PC-3 (cell line): ENCODE results near the gene FAM20B. TPM values are rescaled to one million over a fixed set of nuclear protein-coding genes. Genes with fewer than 3 reads are reported as not detected.
"Not testable (repeated sequence)": the region's sequence is repeated elsewhere in the genome, so short reads cannot be mapped to it uniquely, and the experiment has no call there.

ENCODE experiments used
- ATAC-seq: fragments of 200-7000 bp; cut with Tn5 transposase; 2 replicates; pipeline ENCODE4 v1.9.1; 2020; ENCODE audit warnings: mild to moderate bottlenecking, moderate library complexity
- BruUV-seq: library from RNA; stranded (reverse); fragments of 400-500 nt; replicated peaks from 2 replicates; lab custom pipeline; 2021; lab: Mats Ljungman, UMichigan
- CTCF ChIA-PET: fragments of 300-600 bp; sonication (Branson Sonifier 250); formaldehyde crosslinking; loops from one replicate; lab custom pipeline; 2022; ENCODE audit warnings: antibody characterized with exemption; lab: Charles Lee
- POLR2A ChIA-PET: fragments of 300-600 bp; sonication (Branson Sonifier 250); formaldehyde crosslinking; loops from one replicate; lab custom pipeline; 2022; ENCODE audit warnings: antibody characterized with exemption; ENCODE audit not compliant: unreplicated experiment; lab: Charles Lee
- DNase-seq: peaks from one replicate; pipeline ENCODE4 v3.0.0-alpha.2; 2015
- H2AFZ ChIP-seq: fragments of 300-600 bp; sonication (generic); 2 replicates; pipeline ENCODE4 v1.6.0; 2016; ENCODE audit warnings: antibody characterized with exemption, low read length
- H3F3A ChIP-seq: fragments of 300-600 bp; sonication (generic); one replicate; pipeline ENCODE4 v1.6.0; 2017; ENCODE audit warnings: antibody characterized with exemption, low read length, control low read depth, mild to moderate bottlenecking; ENCODE audit not compliant: unreplicated experiment
- H3K27ac ChIP-seq: fragments of 300-600 bp; sonication (generic); 2 replicates; pipeline ENCODE4 v1.5.1; 2016; ENCODE audit warnings: mild to moderate bottlenecking, low read length
- H3K27me3 ChIP-seq: fragments of 300-600 bp; sonication (generic); 2 replicates; pipeline ENCODE4 v1.6.1; 2016; ENCODE audit warnings: low read length, mixed read lengths
- H3K36me3 ChIP-seq: fragments of 300-600 bp; sonication (generic); 2 replicates; pipeline ENCODE4 v1.6.1; 2016; ENCODE audit warnings: low read depth, mixed run types, low read length, mixed read lengths
- H3K4me1 ChIP-seq: fragments of 300-600 bp; sonication (generic); 2 replicates; pipeline ENCODE4 v1.5.1; 2016; ENCODE audit warnings: low read length; ENCODE audit not compliant: insufficient read depth
- H3K4me2 ChIP-seq: fragments of 300-600 bp; sonication (generic); 2 replicates; pipeline ENCODE4 v1.6.0; 2016; ENCODE audit warnings: low read length
- H3K4me3 ChIP-seq: fragments of 300-600 bp; sonication (generic); 2 replicates; pipeline ENCODE4 v1.5.1; 2016; ENCODE audit warnings: mild to moderate bottlenecking, low read length, mixed read lengths
- H3K79me2 ChIP-seq: fragments of 300-600 bp; sonication (generic); 2 replicates; pipeline ENCODE4 v1.6.1; 2017; ENCODE audit warnings: low read length, mixed read lengths
- H3K9ac ChIP-seq: fragments of 300-600 bp; sonication (generic); 2 replicates; pipeline ENCODE4 v1.6.0; 2016; ENCODE audit warnings: mild to moderate bottlenecking, low read length
- H3K9me2 ChIP-seq: fragments of 300-600 bp; sonication (generic); replicated peaks from 2 replicates; pipeline ENCODE4 v1.6.1; 2016; ENCODE audit warnings: mixed run types, low read length, mixed read lengths
- H3K9me3 ChIP-seq: fragments of 300-600 bp; sonication (generic); 2 replicates; pipeline ENCODE4 v1.6.1; 2016; ENCODE audit warnings: low read length, mixed read lengths
- H4K20me1 ChIP-seq: fragments of 300-600 bp; sonication (generic); 2 replicates; pipeline ENCODE4 v1.6.1; 2016; ENCODE audit warnings: low read length, mixed read lengths
- EZH2 ChIP-seq: fragments of 300-600 bp; sonication (generic); IDR thresholded peaks from one replicate; pipeline ENCODE4 v1.6.1; 2017; ENCODE audit warnings: antibody characterized with exemption, mild to moderate bottlenecking, low read length; ENCODE audit not compliant: unreplicated experiment
- EZH2phosphoT487 ChIP-seq: fragments of 300-600 bp; sonication (generic); IDR thresholded peaks from 2 replicates; pipeline ENCODE4 v1.6.1; 2018; ENCODE audit warnings: mild to moderate bottlenecking, antibody characterized with exemption, low read length, borderline replicate concordance
- intact Hi-C: fragments of 100-400 bp; cut with micrococcal nuclease; formaldehyde crosslinking; loops from 2 replicates; pipeline ENCODE4 v1.9.0; 2023
- total RNA-seq: library from RNA; depleted of rRNA; stranded (reverse); fragments of >200 nt; gene quantifications from 2 replicates; pipeline ENCODE4 v1.2.3, GENCODE V29; 2014
- TF ChIP-seq, protein P1 (sequence below): fragments of 300-600 bp; sonication (generic); conservative IDR thresholded peaks from 2 replicates; pipeline ENCODE4 v1.5.1; 2017; ENCODE audit warnings: antibody characterized with exemption, low read depth, mild to moderate bottlenecking, low read length

FAM20B gene
- total RNA-seq, 1 experiment from 2014 or later: 21.1 TPM

DNA sequence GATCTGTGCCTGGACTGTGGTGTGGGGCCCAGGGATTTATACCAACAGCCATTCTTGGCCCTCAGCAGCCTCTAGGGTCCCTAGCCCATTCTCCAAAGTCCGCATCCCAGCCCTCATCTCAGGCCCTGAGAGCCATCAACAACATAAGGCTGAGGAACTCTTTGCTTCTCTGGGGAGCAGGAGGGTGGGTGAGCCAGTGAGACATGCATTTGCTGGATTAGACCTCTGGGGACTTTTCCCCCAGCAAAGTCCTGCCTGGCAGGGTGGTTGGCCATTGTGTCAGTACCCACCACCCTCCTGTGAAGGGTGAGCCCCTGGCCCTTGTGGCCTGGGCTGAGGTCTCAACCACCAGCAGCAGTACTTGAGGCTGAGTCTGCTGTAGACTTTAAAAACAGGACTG, 24.2 kb upstream of the FAM20B start:
- Histone ChIP-seq H3K27ac (no peak overlapping the region), H3K79me2 (no peaks in the 10 kb centered on the region), H3K9me2 (no peaks in the 10 kb centered on the region), H4K20me1 (no peaks in the 10 kb centered on the region), H3K4me2 (no peak overlapping the region), H3K27me3 (no peaks in the 10 kb centered on the region), H3K4me3 (no peak overlapping the region), H3K9ac (no peak overlapping the region), H3K9me3 (no peaks in the 10 kb centered on the region), H3K36me3 (no peaks in the 10 kb centered on the region), H3F3A (no peaks in the 10 kb centered on the region), H3K4me1 (0 out of 2 replicates have a peak, but pooled peaks cover 5% of the 10 kb centered on the region), H2AFZ (no peak overlapping the region)
- DNase-seq (no peak), ATAC-seq (no peak)
- ChIA-PET POLR2A (interaction anchor here (0.7 kb wide), 1 partner anchor 471 kb away, joined by 4 read pairs; no protein-coding TSS in a partner anchor), CTCF (no interaction called here)
- TF ChIP-seq, protein P1, sequence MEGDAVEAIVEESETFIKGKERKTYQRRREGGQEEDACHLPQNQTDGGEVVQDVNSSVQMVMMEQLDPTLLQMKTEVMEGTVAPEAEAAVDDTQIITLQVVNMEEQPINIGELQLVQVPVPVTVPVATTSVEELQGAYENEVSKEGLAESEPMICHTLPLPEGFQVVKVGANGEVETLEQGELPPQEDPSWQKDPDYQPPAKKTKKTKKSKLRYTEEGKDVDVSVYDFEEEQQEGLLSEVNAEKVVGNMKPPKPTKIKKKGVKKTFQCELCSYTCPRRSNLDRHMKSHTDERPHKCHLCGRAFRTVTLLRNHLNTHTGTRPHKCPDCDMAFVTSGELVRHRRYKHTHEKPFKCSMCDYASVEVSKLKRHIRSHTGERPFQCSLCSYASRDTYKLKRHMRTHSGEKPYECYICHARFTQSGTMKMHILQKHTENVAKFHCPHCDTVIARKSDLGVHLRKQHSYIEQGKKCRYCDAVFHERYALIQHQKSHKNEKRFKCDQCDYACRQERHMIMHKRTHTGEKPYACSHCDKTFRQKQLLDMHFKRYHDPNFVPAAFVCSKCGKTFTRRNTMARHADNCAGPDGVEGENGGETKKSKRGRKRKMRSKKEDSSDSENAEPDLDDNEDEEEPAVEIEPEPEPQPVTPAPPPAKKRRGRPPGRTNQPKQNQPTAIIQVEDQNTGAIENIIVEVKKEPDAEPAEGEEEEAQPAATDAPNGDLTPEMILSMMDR: no peak
- TF ChIP-seq EZH2: no peak
- TF ChIP-seq EZH2phosphoT487: no peak
- intact Hi-C loops: loop anchor here (2.0 kb wide), 2 partner anchors 459 to 469 kb away; no protein-coding TSS in a partner anchor
- no TSS peak for BruUV-seq

DNA sequence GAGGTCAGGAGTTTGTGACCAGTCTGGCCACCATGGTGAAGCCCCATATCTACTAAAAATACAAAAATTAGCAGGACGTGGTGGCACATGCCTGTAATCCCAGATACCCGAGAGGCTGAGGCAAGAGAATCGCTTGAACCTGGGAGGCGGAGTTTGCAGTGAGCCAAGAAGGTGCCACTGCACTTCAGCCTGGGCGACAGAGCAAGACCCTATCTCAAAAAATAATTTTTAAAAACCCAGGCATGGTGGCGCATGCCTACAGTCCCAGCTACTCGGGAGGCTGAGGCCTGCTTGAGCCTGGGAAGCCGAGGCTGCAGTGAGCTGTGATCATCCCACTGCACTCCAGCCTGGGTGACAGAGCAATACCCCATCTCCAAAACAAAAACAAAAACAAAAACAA, 23.6 kb upstream of the FAM20B start:
- intact Hi-C loops: loop anchor here (1.0 kb wide), 1 partner anchor 190 kb away; no protein-coding TSS in a partner anchor
- DNase-seq, ATAC-seq, H3K27me3 ChIP-seq, H3K9me2 ChIP-seq, H3K79me2 ChIP-seq, H3K9me3 ChIP-seq, H3K4me3 ChIP-seq, H4K20me1 ChIP-seq, BruUV-seq, H3K27ac ChIP-seq, H3F3A ChIP-seq, H3K9ac ChIP-seq, H3K4me1 ChIP-seq, H3K36me3 ChIP-seq, POLR2A ChIA-PET: not testable (repeated sequence)
- H3K4me2 ChIP-seq: 0 out of 2 replicates have a peak overlapping the region, but pooled peaks have one; percentile 32
- peak overlapping the region; percentile 85 for H2AFZ ChIP-seq
- CTCF ChIA-PET: interaction anchor here (1.0 to 1.5 kb wide), 2 partner anchors 470 to 702 kb away, joined by 3 to 5 read pairs; no protein-coding TSS in a partner anchor

DNA sequence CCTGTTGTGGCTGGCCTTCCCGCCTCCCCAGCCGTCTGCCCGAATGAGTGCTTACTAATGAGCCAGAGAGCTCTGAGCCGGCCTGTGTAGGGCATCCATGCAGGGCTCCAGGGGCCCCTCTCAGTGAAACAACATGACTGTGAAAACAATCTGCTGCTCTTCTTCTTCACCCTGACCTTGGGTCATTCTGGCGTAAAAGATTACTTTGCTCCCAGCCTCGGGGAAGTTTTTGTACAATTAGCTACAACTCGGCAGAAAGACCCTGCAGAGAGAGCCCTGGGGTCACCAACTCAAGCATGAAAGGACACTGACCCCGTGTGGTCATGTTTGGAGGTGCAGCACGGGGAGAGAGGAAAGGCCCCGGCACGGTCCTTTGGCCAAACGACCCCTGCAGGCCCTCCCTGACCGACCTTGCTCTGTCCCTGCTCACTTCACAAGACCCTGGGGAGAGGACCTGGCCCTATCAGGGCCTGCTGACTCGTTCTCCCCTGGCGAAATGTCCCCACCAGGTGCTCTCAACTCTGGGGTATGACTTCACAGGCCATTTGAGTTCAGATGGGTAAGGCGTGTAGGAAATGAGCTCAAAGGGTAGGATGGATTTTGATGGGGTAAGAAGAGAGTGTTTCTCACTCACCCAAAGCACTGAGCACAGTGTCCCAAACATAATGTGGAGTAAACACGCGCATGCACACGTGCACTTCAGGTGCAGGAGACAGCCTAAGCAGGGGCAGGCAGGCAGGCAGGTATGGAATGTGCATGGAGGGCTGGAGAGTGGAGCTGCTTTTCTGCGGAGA, 22.9 kb upstream of the FAM20B start:
- no TSS peak for BruUV-seq
- no peaks in the 10 kb centered on the region for H3K36me3 ChIP-seq
- peak; percentile 68 for DNase-seq

More for the DNA sequence above, 22.9 kb upstream of the FAM20B start:
- H3K4me3 ChIP-seq: peak overlapping the region; percentile 29; the same call in 1 of the 2 replicates
- TF ChIP-seq EZH2: no peak
- TF ChIP-seq, protein P1: peak; percentile 88
- 0 out of 2 replicates have a peak, but pooled peaks cover 9% of the 10 kb centered on the region for H3K4me1 ChIP-seq
- no peak overlapping the region for H3K9ac ChIP-seq
- H3K9me2 ChIP-seq: no peaks in the 10 kb centered on the region
- H3F3A ChIP-seq: no peaks in the 10 kb centered on the region
- peak overlapping the region; percentile 32; the same call in 1 of the 2 replicates for H3K4me2 ChIP-seq
- intact Hi-C loops: loop anchor here (1.0 kb wide), 2 partner anchors 190 to 228 kb away; no protein-coding TSS in a partner anchor
- H3K27ac ChIP-seq: no peak overlapping the region
- ChIA-PET POLR2A (no interaction called here), CTCF (interaction anchor here (0.6 to 1.5 kb wide), 4 partner anchors 49 to 703 kb away, joined by 3 to 5 read pairs (median 4); no protein-coding TSS in a partner anchor)
- no peaks in the 10 kb centered on the region for H4K20me1 ChIP-seq
- H3K79me2 ChIP-seq: no peaks in the 10 kb centered on the region
- H3K9me3 ChIP-seq: no peaks in the 10 kb centered on the region
- peak; percentile 62 for ATAC-seq
- H2AFZ ChIP-seq: peak overlapping the region; percentile 85
- H3K27me3 ChIP-seq: no peaks in the 10 kb centered on the region
